GM19455 (cell line): ENCODE measurements around the gene SEC24D.
"Not testable (repeated sequence)": the region's sequence is repeated elsewhere in the genome, so short reads cannot be mapped to it uniquely, and the experiment has no call there.

Source experiments
- ATAC-seq: cut with Tn5 transposase; IDR thresholded peaks from one replicate; pipeline ENCODE4 v1.9.1; 2021; ENCODE audit not compliant: unreplicated experiment

SEC24D gene

DNA sequence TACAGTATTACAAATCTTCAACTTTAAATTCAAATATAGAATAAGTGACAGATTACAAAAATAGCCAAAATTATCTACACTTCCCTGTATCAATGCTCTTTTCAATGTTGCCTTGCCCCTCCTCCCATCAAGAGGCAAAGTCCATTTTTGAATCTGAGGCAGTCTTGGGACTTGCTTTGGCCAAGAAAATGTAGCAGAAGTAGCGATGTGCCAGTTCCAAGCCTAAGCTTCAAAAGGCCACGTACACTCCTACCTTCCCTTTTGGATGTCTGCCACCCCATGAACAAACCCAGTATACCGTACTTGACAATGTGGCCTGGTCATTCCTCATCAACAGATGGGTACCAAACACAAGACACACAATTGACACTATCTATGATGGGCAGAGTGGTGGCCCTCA lies 24.1 kb downstream of the SEC24D start:
- no peak for ATAC-seq

DNA sequence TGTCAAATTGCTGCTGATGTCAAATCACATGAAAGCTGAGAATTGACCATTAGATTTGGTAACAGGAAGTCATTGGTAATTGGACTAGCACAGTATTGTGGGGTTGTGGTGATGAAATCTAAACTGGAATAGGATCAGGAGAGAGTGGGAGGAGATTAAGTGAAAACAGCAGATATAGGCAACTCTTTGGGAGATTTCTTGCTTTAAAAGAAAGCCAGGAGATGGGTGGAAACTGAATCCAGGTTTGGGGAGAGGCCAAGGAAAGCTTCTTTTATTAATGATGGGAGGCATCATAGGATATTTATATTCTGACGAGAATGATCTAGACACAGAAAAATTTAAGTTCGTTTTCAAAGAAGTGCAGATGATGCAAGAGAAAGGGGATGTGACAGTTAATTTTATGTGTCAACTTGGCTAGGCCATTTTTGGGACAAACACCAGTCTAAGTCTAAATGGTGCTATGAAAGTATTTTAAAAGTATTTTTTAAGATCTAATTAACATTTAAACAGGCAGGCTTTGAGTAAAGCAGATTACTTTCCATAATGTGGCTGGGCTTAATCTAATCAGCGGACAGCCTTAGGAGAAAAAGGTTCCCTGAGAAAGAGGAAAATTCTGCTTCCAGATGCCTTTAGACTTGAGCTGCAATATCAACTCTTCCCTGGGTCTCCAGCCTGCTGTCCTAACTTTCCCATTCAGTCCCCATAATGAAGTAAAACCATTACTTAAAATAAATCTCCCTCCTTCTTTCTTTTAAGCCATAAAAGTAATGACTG lies 24.7 kb downstream of the SEC24D start:
- no peak for ATAC-seq

GRCh38 chr4:118807659-118808058 lies 28.3 kb downstream of the SEC24D start:
- no peak for ATAC-seq

- ATAC-seq, result no peak
Measured at GRCh38 chr4:118803253-118803652, 32.7 kb downstream of the SEC24D start.

DNA sequence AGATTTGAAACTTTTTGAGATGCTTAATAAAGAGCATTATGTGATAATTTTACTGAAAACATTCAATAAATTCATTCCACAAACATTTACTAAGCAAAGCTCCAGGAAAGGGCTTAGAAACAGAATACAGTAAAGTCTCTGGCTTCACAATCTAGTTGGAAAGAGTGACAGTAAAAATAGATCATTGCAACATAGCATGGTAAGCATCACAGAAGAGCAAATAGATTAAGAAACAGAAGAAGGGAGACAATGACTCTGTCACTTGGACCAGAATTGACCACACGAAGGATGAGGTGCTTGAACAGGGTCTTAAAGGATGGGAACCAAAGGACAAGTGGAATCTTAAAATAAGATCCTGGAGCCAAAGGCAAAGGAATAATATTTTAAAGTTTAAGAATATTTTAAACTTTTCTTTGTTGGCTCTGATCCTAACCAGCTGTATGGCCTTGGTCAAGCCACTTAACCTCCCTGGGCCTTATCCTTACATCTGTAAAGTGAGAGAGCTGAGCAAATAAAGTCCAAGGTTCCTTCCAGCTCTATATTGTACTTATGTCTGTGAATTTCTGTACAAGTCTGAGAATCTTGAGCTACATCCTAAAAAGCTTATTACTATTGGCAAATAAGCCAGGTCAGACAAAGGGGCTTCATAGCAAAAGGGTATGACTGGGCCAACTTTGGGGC lies 33.9 kb downstream of the SEC24D start:
- no peak for ATAC-seq

DNA sequence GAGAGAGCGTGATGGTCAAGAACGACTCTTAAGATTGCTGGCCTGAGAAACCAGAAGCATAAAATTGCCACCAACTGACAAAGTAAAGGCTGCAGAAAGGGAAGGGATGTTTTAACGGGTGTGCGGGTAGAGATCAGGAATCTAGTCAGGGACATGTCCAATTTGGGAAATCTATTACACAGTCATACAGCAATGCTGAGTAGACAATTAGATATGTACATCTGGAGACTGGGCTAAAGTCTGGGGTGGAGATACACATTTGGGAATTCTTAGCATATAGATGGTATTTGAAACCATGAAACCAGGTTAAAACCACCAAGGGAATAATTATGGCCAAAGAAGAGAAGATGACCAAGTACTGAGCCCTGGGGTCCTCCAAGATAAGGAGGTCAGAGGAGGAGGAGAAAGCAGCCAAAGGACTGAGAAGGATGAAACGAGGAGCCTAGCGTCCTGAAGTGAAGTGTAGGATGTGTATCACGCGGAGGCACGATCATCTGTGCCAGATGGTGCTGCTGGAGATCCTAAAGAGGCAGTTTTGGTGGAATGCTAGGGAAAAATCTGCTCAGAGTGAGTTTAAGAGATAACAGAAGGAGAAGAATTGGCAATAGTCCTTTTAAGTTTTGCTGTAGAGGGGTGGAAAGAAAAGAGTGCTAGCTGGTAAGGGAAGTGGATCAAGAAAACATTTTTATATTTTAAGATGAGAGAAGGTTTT lies 36.5 kb downstream of the SEC24D start:
- ATAC-seq, result no peak

- no peak for ATAC-seq
Measured at GRCh38 chr4:118798658-118799057, 37.3 kb downstream of the SEC24D start.

DNA sequence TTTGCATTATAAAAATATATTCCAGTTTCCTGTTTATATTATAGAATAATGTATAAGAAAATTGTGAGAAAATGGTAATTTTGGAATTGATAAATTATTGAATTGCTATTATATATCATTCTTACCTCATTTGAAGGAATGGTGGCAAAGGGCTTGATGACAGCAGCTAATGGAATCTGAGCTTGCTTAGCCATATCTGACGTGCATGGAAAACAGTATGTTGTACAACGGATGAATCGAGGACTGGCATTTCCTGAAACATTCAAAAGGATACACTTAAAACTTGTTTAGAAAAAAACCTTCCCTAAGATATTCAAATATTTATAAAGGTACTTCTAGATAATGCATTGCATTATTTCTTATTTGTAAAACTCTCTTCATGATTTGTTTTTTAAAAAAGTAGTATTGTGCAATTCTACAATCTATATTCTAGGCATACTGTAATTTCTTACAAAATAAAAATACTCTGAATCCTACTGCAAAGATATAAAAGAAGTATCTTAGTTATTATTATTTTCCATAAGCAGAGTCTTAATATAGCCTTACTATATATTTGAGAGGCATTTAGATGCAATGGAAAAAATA lies 38.3 kb downstream of the SEC24D start:
- ATAC-seq, result no peak

- not testable (repeated sequence) for ATAC-seq
Measured at GRCh38 chr4:118791690-118792446, 44.1 kb downstream of the SEC24D start.

DNA sequence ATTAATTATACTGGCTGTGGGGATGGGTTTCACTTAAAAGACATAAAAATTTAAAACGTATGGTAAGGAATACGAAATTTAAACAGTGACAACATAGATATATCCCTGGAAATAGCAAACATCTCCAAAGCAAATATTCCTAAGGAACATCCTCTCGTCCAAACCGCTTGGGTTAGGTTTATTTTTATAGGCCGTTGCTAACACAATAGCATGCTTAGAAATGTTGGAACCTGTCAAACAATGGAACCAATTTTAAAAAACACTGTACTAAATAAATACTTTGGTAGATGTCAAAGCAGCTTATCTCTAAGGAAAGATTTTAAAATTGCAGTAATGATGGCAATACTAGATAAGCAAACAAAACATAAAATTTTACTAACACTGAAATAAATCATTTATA lies 45.4 kb downstream of the SEC24D start:
- ATAC-seq, result no peak

GRCh38 chr4:118788911-118789310 lies 47.0 kb downstream of the SEC24D start:
- no peak for ATAC-seq

- no peak for ATAC-seq
Measured at GRCh38 chr4:118787844-118788380, 48.0 kb downstream of the SEC24D start.

GRCh38 chr4:118784776-118785175 lies 51.1 kb downstream of the SEC24D start:
- no peak for ATAC-seq

- no peak for ATAC-seq
Measured at GRCh38 chr4:118783887-118784286, 52.0 kb downstream of the SEC24D start.

- ATAC-seq, result not testable (repeated sequence)
Measured at GRCh38 chr4:118782886-118783285, 53.0 kb downstream of the SEC24D start.

- ATAC-seq, result not testable (repeated sequence)
Measured at GRCh38 chr4:118777649-118778048, 58.3 kb downstream of the SEC24D start.

GRCh38 chr4:118776955-118777640 lies 58.8 kb downstream of the SEC24D start:
- ATAC-seq, result not testable (repeated sequence)

GRCh38 chr4:118776157-118776954 lies 59.6 kb downstream of the SEC24D start:
- ATAC-seq, result no peak

GRCh38 chr4:118775405-118775804 lies 60.5 kb downstream of the SEC24D start:
- no peak for ATAC-seq
